GM18520 (cell line): ENCODE measurements around the gene BRI3BP.

Experiments
- ATAC-seq: cut with Tn5 transposase; IDR thresholded peaks from one replicate; pipeline ENCODE4 v1.9.1; 2021; ENCODE audit not compliant: unreplicated experiment

The BRI3BP gene, protein sequence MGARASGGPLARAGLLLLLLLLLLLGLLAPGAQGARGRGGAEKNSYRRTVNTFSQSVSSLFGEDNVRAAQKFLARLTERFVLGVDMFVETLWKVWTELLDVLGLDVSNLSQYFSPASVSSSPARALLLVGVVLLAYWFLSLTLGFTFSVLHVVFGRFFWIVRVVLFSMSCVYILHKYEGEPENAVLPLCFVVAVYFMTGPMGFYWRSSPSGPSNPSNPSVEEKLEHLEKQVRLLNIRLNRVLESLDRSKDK

GRCh38 chr12:124993626-124994436 lies at the start of gene BRI3BP:
Gene BRI3BP, plus strand, starts transcription at chr12:124993645. Its CDS starts 146 bp downstream, at chr12:124993791.
- peak; percentile 42 for ATAC-seq

GRCh38 chr12:124946447-124946793 lies 47.0 kb upstream of the BRI3BP start:
- no peak for ATAC-seq

GRCh38 chr12:124947013-124947412 lies 46.4 kb upstream of the BRI3BP start:
- ATAC-seq, result no peak

DNA sequence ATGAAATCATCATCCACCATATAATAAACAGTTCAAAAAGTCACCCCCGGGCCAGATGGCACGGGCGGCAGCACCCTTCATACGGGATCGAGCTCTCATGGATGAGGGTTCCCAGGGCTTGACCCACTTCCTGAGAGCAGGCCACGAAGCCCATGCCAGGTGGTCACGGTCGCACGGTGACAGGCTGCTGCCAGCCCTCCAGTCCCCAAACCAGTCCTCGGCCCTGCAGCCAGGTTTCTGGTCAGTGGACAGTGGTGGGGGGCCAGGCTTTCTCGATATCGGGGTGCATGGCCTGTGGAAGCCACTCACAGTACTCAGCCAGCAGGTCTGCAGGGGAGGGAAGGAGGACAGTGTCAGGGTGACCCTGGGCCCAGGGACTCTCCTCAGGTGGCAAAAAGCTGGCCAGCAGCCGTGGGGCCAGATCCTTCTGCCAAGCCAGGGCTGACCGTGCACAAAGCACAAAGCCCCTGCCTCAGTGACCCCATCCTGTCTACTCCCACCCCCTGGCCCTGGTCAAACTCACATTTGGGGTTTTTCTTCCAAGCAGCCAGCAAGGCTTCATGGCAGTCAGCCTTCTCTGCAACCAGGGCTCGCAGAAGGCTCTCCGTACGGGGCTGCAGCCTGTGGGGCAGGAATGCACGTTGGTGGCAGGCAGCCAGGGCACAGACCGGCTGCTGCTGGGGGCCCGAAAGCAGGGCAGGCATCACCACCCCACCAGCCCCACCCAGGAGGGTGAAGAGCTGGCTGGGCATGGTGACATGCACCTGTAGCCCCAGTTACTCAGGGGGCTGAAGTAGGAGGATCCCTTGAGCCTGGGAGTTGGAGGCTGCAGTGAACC lies 45.7 kb upstream of the BRI3BP start:
- no peak for ATAC-seq

DNA sequence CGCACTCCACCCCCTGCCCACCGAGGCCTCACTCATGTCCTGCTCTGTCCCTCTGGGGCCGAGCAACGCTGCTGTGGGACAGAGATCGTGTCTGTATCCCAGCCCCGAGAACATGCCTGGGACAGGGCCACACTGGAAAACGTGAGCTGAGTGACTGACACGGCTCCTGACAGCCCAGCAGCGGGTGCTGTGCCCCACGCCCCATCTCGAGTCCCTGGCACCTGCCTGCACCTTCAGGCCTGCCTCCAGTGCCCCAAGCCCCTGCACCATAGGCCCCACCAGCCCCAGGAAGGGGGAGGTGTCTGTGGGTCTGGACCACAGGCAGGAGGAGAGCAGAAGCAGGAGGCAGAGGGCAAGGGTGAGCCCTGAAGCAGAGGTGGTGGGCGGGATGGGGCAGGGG lies 44.4 kb upstream of the BRI3BP start:
- no peak for ATAC-seq

- ATAC-seq, result no peak
Measured at GRCh38 chr12:124949779-124950728, 43.4 kb upstream of the BRI3BP start.

- no peak for ATAC-seq
Measured at GRCh38 chr12:124952295-124952694, 41.1 kb upstream of the BRI3BP start.

GRCh38 chr12:124952801-124953200 lies 40.6 kb upstream of the BRI3BP start:
- no peak for ATAC-seq

GRCh38 chr12:124953689-124954405 lies 39.6 kb upstream of the BRI3BP start:
- ATAC-seq, result no peak

GRCh38 chr12:124954771-124955170 lies 38.7 kb upstream of the BRI3BP start:
- ATAC-seq, result no peak

DNA sequence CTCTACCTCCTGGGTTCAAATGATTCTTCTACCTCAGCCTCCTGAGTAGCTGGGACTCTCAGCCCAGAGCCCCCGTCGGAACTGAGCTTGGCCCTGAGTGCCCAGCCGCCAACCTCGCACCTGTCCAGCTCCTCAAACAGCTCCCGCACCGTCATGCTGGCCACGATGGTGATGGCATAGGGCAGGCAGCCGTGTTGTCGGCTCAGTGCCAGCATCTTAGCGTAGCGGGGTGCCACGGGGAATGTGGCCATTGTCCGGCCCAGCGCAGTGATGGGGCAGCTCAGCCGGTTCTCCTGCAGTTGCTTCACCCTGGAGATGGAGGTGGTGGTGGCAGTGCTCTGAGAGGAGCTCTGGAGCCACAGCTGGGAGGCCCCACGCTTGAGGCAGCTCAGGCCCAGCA lies 36.9 kb upstream of the BRI3BP start:
- ATAC-seq, result no peak

DNA sequence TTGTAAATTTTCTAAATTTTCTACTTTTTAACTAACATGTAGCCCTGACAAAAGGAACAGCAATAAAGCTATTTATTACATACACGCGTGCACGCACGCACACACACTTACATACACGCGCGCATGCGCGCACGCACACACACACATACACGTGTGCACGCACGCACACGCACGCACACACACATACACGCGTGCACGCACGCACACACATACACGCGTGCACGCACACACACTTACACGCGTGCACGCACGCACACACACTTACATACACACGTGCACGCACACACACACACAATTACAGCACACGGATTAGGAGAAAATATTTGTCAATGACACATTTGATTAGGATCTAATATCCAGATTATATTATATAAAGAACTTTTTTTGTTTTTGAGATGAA lies 32.4 kb upstream of the BRI3BP start:
- ATAC-seq, result no peak

GRCh38 chr12:124963211-124963610 lies 30.2 kb upstream of the BRI3BP start:
- no peak for ATAC-seq

DNA sequence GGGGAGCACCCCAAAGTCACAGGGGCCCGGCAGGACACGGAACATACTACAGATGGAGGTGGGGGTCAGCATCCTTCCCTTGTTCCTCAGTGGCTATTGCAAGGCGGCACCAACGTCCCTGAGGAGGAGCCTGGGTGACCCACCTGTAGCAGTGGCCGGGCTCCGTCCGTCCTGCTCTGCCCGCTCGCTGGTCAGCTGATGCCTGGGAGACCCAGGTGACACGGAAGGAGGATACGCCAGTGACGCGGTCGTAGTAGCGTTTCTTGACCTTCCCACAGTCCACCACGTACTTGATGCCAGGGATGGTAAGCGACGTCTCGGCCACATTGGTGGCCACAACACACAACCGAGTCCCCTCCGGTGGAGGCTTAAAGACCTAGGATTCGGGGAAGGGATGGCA lies 29.2 kb upstream of the BRI3BP start:
- ATAC-seq, result no peak

DNA sequence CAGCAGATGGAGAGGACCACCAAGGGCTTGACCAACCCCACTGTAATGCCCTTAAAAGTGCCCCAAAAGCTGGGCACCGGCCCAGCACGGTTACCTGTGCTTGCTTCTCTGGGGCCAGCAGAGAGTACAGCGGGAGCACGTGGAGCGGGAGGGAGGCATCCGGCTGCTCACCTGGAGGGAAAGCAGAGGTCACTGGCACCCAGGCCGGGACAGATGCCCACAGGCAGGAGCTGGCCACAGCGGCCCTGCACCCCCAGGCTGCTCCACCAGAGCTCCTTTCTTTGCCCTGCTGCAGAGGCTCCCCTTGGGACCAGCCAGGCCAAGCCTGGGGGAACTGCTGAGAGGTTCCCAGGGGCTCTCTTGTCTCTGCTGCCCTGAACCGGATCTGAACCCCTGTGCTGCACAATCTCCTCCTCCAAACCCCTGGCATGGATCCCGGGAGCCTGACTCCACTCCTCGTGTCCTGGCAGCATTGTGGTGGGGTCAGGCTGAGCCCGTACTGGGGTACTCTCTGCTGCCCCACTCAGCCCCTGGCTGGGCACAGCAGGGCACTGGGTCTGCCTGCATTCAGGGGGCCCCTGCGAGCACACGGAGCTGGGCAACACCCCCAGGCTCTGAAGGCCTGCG lies 28.5 kb upstream of the BRI3BP start:
- no peak for ATAC-seq

DNA sequence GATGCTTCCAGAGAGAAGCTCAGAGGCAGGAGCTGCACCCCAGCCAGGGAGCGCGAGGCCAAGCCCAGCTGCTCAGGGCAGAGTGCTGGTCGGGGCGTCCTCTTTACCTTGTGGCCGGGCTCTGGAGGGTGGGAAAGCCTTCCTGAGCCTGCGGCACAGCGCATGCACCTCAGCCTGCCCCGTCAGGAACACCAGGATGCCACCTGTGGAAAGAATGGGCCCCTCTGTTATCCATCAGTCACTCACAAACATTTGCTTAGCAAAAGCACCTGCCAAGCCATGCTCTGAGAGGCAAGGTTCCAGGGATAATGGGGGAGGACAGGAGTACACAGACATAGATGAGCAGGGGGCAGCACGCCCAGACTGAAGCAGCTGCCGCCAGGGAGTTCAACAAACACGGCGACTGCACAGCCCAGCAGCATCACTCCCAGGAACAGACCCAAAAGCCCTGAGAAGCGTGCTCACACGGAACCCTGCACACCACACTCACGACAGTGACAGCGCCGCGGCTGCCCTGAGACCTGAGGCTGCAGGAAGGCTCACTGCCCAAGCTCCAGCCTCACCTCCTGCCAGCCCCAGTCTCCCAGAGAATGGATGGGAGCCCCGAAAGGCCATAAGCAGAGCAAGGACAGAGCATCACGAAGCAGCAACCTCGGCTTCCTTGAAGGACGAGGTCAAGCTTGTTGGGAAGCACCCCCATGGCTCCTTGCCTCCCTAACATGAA lies 26.3 kb upstream of the BRI3BP start:
- no peak for ATAC-seq

DNA sequence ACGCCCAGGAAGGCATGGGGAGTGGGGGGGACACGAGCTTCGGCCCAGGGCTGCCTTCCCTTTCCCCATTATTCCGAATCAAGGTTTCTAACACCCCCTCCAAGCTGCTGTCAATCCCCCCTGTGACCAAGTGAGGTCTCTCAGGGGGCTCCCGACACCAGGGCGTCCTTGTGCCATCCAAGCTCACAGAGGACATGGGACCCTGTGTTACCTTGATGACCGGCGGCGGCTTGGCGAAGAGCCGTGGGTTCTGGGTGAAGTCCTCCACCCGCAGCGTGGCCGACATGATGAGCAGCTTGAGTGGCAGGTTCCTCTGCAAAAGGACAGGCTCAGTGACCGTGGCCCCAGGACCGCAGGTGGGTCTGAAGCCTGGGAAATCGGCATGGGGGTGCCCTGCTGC lies 24.8 kb upstream of the BRI3BP start:
- ATAC-seq, result no peak

GRCh38 chr12:124970647-124971402 lies 22.6 kb upstream of the BRI3BP start:
- no peak for ATAC-seq
